K562 (cell line): Measurements from ENCODE around the gene MTA1. TPM values are rescaled to one million over a fixed set of nuclear protein-coding genes. Genes with fewer than 3 reads are reported as not detected.
A peak's percentile ranks its signal among the peaks of the same experiment; 100 is the strongest.

Experiments used
- ATAC-seq: fragments of 200-7000 bp; cut with Tn5 transposase; 3 replicates; pipeline ENCODE4 v1.9.1; 2020; ENCODE audit warnings: moderate library complexity
- BruUV-seq: library from RNA; stranded (reverse); fragments of 400-500 nt; replicated peaks from 2 replicates; lab custom pipeline; 2021; lab: Mats Ljungman, UMichigan
- CTCF ChIA-PET: fragments of 300-600 bp; formaldehyde crosslinking; extraction: SDS; loops from one replicate; lab custom pipeline; 2021; ENCODE audit warnings: low intra/inter-chr PET ratio; lab: Yijun Ruan, JAX
- POLR2A ChIA-PET: fragments of 300-600, 350-650 bp; sonication (Branson Sonifier 250); formaldehyde crosslinking; extraction: SDS; loops from one replicate; lab custom pipeline; 2021; ENCODE audit warnings: antibody characterized with exemption, inconsistent platforms; lab: Yijun Ruan, JAX
- DNase-seq, 4 experiments: peaks; one replicate each; pipeline versions ENCODE4 v3.0.0 to v3.0.0-alpha.2; 2011 to 2018; ENCODE audit warnings: low spot score in 3 of 4, mixed read lengths in 3 of 4; ENCODE audit errors: extremely low read depth in 1 of 4
- FAIRE-seq: peaks from 2 replicates; lab custom pipeline; 2011; peaks lifted over from hg19 to GRCh38; lab: Jason Lieb, UNC
- H2AFZ ChIP-seq: 2 replicates; pipeline ENCODE4 v1.6.0; 2011; ENCODE audit warnings: low read depth, low read length, control low read depth, inconsistent platforms
- H3K27ac ChIP-seq: fragments of 200-600 bp; 3 replicates; pipeline ENCODE4 v1.8.0; 2011; ENCODE audit warnings: low read depth, mild to moderate bottlenecking, control low read depth, inconsistent platforms, low read length, moderate library complexity, mixed read lengths; ENCODE audit errors: extremely low read depth
- H3K27me3 ChIP-seq, 2 experiments: fragments of 300-600 bp in 1 of 2; 2 replicates in 1 of 2; 3 replicates in 1 of 2; pipeline versions ENCODE4 v1.6.0 to v1.8.0; 2011; ENCODE audit warnings: inconsistent platforms in 2 of 2, low read length in 2 of 2, mild to moderate bottlenecking in 1 of 2, mixed read lengths in 1 of 2, moderate library complexity in 1 of 2; ENCODE audit not compliant: control insufficient read depth in 2 of 2, insufficient read depth in 2 of 2
- H3K36me3 ChIP-seq: fragments of 300-600 bp; 3 replicates; pipeline ENCODE4 v1.8.0; 2011; ENCODE audit warnings: mild to moderate bottlenecking, low read length, inconsistent platforms; ENCODE audit not compliant: control insufficient read depth, insufficient read depth
- H3K4me1 ChIP-seq, 2 experiments: fragments of 200-600 bp in 1 of 2; replicated peaks in 1 of 2; 2 replicates in 1 of 2; 3 replicates in 1 of 2; pipeline versions ENCODE4 v1.5.1 to v1.8.0; 2011; ENCODE audit warnings: inconsistent platforms in 2 of 2, low read length in 2 of 2, mild to moderate bottlenecking in 1 of 2, mixed read lengths in 1 of 2, moderate library complexity in 1 of 2; ENCODE audit not compliant: control insufficient read depth in 2 of 2, insufficient read depth in 2 of 2
- H3K4me2 ChIP-seq: 2 replicates; pipeline ENCODE4 v1.6.1; 2011; ENCODE audit warnings: low read length, control low read depth, inconsistent platforms, mixed read lengths; ENCODE audit not compliant: insufficient read depth
- H3K4me3 ChIP-seq: fragments of 200-600 bp; sonication (generic), shearing (Covaris generic); 2 replicates; pipeline ENCODE4 v1.5.1; 2016; ENCODE audit warnings: control low read depth, inconsistent platforms
- H3K79me2 ChIP-seq: fragments of 200-600 bp; 3 replicates; pipeline ENCODE4 v1.8.0; 2011; ENCODE audit warnings: low read length, inconsistent platforms; ENCODE audit not compliant: control insufficient read depth, insufficient read depth
- H3K9ac ChIP-seq, 2 experiments: 2 replicates each; pipeline versions ENCODE4 v1.6.0 to v1.6.1; 2011; ENCODE audit warnings: low read depth in 2 of 2, low read length in 2 of 2, control low read depth in 1 of 2, inconsistent platforms in 1 of 2, mild to moderate bottlenecking in 1 of 2, mixed read lengths in 1 of 2; ENCODE audit not compliant: insufficient read depth in 1 of 2
- H3K9me1 ChIP-seq: one replicate; pipeline ENCODE4 v1.6.0; 2011; ENCODE audit warnings: inconsistent platforms, mild to moderate bottlenecking, low read length, moderate library complexity; ENCODE audit not compliant: control insufficient read depth, insufficient read depth
- H3K9me3 ChIP-seq: replicated peaks from 2 replicates; pipeline ENCODE4 v1.5.1; 2011; ENCODE audit warnings: low read depth, low read length, inconsistent platforms; ENCODE audit not compliant: control insufficient read depth, insufficient read depth
- H4K20me1 ChIP-seq: replicated peaks from 2 replicates; pipeline ENCODE4 v1.6.1; 2011; ENCODE audit warnings: low read length, inconsistent platforms, mixed read lengths; ENCODE audit not compliant: control insufficient read depth, insufficient read depth
- BRF1 ChIP-seq: IDR thresholded peaks from 3 replicates; pipeline ENCODE4 v1.6.1; 2011; ENCODE audit warnings: borderline replicate concordance, mild to moderate bottlenecking; ENCODE audit not compliant: insufficient read length; ENCODE audit errors: extremely low read depth
- CEBPZ ChIP-seq: fragments of 150-350 bp; IDR thresholded peaks from 2 replicates; pipeline ENCODE4 v1.6.1; 2014; ENCODE audit warnings: low read depth, mild to moderate bottlenecking, low read length, borderline replicate concordance
- CSDE1 ChIP-seq, 2 experiments: fragments of 450-650 bp; IDR thresholded peaks; 2 replicates each; pipeline ENCODE4 v1.6.1; 2016; ENCODE audit warnings: mild to moderate bottlenecking in 1 of 2
- ELF2 ChIP-seq: fragments of 250-450 bp; sonication (Bioruptor Pico); IDR thresholded peaks from 2 replicates; pipeline ENCODE4 v1.5.0; 2021; ENCODE audit warnings: mild to moderate bottlenecking
- MAZ ChIP-seq, 2 experiments: fragments of 450-650 bp in 1 of 2; sonication (generic) in 1 of 2; formaldehyde crosslinking; IDR thresholded peaks in 1 of 2; conservative IDR thresholded peaks in 1 of 2; 2 replicates each; pipeline versions ENCODE4 v1.4.0 to v1.5.0; 2020; ENCODE audit warnings: mild to moderate bottlenecking in 1 of 2, missing genetic modification reagents in 1 of 2
- PYGO2 ChIP-seq: fragments of 450-650 bp; IDR thresholded peaks from 2 replicates; pipeline ENCODE4 v1.6.1; 2016; ENCODE audit warnings: mild to moderate bottlenecking, missing genetic modification characterization, moderate library complexity, missing compliant biosample characterization
- RBFOX2 ChIP-seq: fragments of 200-400 bp; formaldehyde crosslinking; IDR thresholded peaks from 2 replicates; pipeline ENCODE4 v1.6.1; 2017; ENCODE audit warnings: low read depth, mild to moderate bottlenecking, low read length, moderate library complexity
- SMAD2 ChIP-seq: fragments of 150-350 bp; IDR thresholded peaks from 2 replicates; pipeline ENCODE4 v1.6.1; 2014; ENCODE audit warnings: low read depth, mild to moderate bottlenecking, low read length
- SPI1 ChIP-seq: IDR thresholded peaks from 2 replicates; pipeline ENCODE4 v1.6.1; 2011; ENCODE audit warnings: low read depth, low read length, control low read depth, borderline replicate concordance
- TCFL5 ChIP-seq: fragments of 250-450 bp; sonication (Bioruptor Pico); conservative IDR thresholded peaks from 2 replicates; pipeline ENCODE4 v1.6.1; 2021; ENCODE audit warnings: mild to moderate bottlenecking, moderate library complexity, matching md5 sums
- ZNF124 ChIP-seq: sonication (generic); formaldehyde crosslinking; IDR thresholded peaks from 2 replicates; pipeline ENCODE4 v1.8.1; 2022; ENCODE audit warnings: missing genetic modification reagents
- ZNF134 ChIP-seq: fragments of 250-450 bp; sonication (Bioruptor Pico); conservative IDR thresholded peaks from 2 replicates; pipeline ENCODE4 v1.4.0; 2020
- ZNF395 ChIP-seq: fragments of 200-800 bp; sonication (Bioruptor generic); IDR thresholded peaks from 2 replicates; pipeline ENCODE4 v1.6.1; 2017; ENCODE audit warnings: missing genetic modification characterization, missing compliant biosample characterization
- WGBS: fragments of 100-300 bp; shearing (Covaris generic); methylation state at CpG from one replicate; pipeline ENCODE4 v1.1.6; 2016; ENCODE audit warnings: low coverage, mixed read lengths; ENCODE audit not compliant: insufficient coverage; ENCODE audit errors: missing lambda C conversion rate; 5-methylcytosine and 5-hydroxymethylcytosine counted together
- in situ Hi-C: fragments of 300-500 bp; cut with MboI; formaldehyde crosslinking; loops from 4 replicates; pipeline ENCODE4 v1.15.0; 2018; ENCODE audit warnings: inconsistent platforms, mixed read lengths
- intact Hi-C: fragments of 100-400 bp; cut with micrococcal nuclease; formaldehyde crosslinking; loops from 2 replicates; pipeline ENCODE4 v1.14.2; 2022
- polyA plus RNA-seq, 8 experiments: library from polyadenylated mRNA; depleted of rRNA in 4 of 8; stranded (reverse) in 5 of 8; unstranded in 3 of 8; fragments of >200 nt; fragmentation: Nextera tagmentation in 2 of 8; fragmentation: Illumina TruSeq in 1 of 8; extraction: Ambion mirVana in 2 of 8; extraction: Trizol in 1 of 8; gene quantifications; 2 replicates each; pipeline versions ENCODE4 v1.2.1 to v1.2.3, GENCODE V29; 2011 to 2014; ENCODE audit warnings: inconsistent platforms in 1 of 8, missing spikeins in 1 of 8
- total RNA-seq, 7 experiments: library from RNA; depleted of rRNA in 6 of 7; stranded (reverse); fragments of >200 nt in 6 of 7; fragmentation: Illumina TruSeq in 2 of 7; extraction: Trizol in 2 of 7; gene quantifications; 2 replicates each; pipeline versions ENCODE4 v1.2.1 to v1.2.3, GENCODE V29; 2011 to 2021; ENCODE audit warnings: low replicate concordance in 1 of 7
- TF ChIP-seq, protein P1 (sequence below): sonication (generic); formaldehyde crosslinking; IDR thresholded peaks from 2 replicates; pipeline ENCODE4 v1.4.0; 2020; ENCODE audit warnings: mild to moderate bottlenecking, missing genetic modification reagents

Gene MTA1
- total and polyA plus RNA-seq, 9 of the 15 experiments (the other 6 are each of a cell fraction or from before 2014, with no cell fraction given) = 0.13 to 118 (median 32.3) TPM

DNA sequence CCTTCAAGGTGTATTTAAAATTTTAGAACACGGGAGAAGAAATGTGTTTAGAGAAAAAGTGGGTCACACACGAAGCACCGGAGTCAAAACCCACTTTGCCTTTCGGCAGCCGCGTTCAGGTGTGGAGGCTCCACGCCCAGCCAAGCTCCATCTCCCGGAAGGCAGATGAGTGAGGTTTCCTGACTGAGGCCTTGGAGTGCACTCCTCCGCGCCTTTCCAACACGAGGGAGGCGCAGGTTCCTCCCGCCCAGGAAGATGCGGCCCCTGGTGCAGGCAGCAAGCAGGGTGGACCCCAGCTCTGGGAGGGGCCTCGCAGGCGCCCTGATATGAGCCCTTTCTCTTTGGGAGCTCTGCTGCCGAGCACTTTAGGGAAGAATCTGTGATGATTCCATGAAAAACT is 22.5 kb downstream of the MTA1 start:
- Histone ChIP-seq H3K36me3 (peaks cover 52% of the 10 kb centered on the region; the same call in 1 of the 3 replicates), H3K4me2 (no peak overlapping the region), H3K4me1 (peaks cover 0 to 50% of the 10 kb centered on the region in 2 experiments; a peak in 2 of 5 replicates), H3K4me3 (no peak overlapping the region), H3K27ac (no peak overlapping the region), H3K79me2 (peaks cover 22% of the 10 kb centered on the region), H3K9ac (no peak overlapping the region), H2AFZ (no peak overlapping the region), H3K9me1 (no peaks in the 10 kb centered on the region), H3K27me3 (no peaks in the 10 kb centered on the region), H3K9me3 (no peaks in the 10 kb centered on the region), H4K20me1 (peaks cover 8% of the 10 kb centered on the region; the same call in 1 of the 2 replicates)
- in situ Hi-C loops = no loop called here
- WGBS = 80% methylated on average over 17 of the region's 17 CpGs
- TF ChIP-seq SPI1 (no peak), SMAD2 (no peak), ELF2 (CRISPR knock-in tag) (no peak), BRF1 (no peak), PYGO2 (no peak), ZNF124 (CRISPR knock-in tag) (no peak), CEBPZ (no peak), MAZ (CRISPR knock-in tag; conservative IDR thresholded peaks at IDR 0.05 in 1 of 2, IDR thresholded peaks at IDR 0.05 in 1 of 2) (no peak), TCFL5 (CRISPR knock-in tag) (no peak), ZNF395 (CRISPR knock-in tag) (no peak), CSDE1 (IDR thresholded peaks at IDR 0.05) (no peak), ZNF134 (CRISPR knock-in tag) (no peak), RBFOX2 (no peak)
- TF ChIP-seq, protein P1, sequence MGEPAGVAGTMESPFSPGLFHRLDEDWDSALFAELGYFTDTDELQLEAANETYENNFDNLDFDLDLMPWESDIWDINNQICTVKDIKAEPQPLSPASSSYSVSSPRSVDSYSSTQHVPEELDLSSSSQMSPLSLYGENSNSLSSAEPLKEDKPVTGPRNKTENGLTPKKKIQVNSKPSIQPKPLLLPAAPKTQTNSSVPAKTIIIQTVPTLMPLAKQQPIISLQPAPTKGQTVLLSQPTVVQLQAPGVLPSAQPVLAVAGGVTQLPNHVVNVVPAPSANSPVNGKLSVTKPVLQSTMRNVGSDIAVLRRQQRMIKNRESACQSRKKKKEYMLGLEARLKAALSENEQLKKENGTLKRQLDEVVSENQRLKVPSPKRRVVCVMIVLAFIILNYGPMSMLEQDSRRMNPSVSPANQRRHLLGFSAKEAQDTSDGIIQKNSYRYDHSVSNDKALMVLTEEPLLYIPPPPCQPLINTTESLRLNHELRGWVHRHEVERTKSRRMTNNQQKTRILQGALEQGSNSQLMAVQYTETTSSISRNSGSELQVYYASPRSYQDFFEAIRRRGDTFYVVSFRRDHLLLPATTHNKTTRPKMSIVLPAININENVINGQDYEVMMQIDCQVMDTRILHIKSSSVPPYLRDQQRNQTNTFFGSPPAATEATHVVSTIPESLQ (CRISPR knock-in tag) = no peak
- intact Hi-C loops = no loop called here
- ChIA-PET POLR2A (no interaction called here), CTCF (no interaction called here)
- FAIRE-seq = no peak
- BruUV-seq = TSS peak; percentile 29
- no peak for ATAC-seq
- DNase-seq = no peak
